NCI-H187 treated with DMSO at 0.1 percent for 48 hours (cell line): Measurements from ENCODE around the gene C8G.

Experiments used
- DNase-seq: peaks from one replicate; lab custom pipeline; 2025; lab: John Stamatoyannopoulos, UW

The C8G gene

DNA sequence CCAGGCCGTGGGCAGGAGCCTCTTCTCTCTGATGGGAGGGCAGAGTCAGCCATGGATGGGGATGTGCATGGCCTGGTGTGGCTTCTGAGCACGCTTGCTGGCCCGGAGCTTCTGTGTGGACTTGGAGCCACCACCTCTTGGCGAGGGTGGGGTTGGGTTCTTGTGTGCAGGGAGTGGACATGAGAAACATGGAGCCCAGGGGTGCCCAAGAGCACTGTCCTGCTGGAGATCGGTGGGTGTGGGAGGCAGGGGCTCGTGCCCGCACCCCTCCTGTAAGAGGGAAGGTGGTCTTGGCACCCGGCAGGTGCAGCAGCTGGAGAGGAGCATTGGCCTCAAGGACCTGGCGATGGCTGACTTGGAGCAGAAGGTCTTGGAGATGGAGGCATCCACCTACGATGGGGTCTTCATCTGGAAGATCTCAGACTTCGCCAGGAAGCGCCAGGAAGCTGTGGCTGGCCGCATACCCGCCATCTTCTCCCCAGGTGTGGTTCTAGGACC lies 24.3 kb upstream of the C8G start:
- DNase-seq = no peak

DNA sequence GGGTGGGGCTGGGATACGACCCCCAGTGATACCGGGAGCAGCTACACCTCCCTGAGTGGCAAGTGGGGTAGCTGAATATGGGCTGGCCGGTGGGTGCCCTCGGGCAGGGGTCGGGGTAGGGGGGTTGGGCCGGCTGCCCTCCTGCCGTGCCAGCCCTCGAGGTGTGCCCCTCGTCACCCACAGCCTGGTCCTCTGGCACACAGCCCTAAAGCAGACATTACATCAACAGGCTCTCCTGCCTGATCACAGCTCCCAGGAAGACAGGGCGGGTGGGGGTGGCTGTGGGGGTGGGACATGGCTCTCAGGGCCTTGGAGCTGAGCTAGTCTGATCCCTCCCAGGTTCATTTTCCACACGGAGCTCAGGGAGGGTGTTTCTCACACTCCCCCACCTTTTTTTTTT lies 23.7 kb upstream of the C8G start:
- no peak for DNase-seq

DNA sequence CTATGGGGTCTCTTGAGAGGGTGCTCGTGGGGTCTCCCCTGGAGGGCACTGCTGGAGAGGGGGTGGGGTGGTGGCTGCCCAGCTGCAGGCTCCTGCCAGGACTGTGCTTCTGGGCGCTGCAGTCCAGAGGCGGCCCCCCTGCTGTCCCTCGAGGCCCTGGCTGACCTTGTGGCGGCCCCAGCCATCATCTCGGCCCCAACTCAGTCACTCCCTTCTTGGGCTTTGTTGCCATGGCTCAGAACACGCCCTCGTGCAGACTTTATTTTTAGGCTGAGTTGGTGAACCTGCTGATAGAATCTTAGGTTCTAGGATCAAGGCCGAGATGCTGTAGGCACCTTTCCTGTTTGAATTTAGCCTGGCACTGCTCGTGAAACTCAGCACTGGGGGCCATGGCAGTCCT lies 23.3 kb upstream of the C8G start:
- no peak for DNase-seq

DNA sequence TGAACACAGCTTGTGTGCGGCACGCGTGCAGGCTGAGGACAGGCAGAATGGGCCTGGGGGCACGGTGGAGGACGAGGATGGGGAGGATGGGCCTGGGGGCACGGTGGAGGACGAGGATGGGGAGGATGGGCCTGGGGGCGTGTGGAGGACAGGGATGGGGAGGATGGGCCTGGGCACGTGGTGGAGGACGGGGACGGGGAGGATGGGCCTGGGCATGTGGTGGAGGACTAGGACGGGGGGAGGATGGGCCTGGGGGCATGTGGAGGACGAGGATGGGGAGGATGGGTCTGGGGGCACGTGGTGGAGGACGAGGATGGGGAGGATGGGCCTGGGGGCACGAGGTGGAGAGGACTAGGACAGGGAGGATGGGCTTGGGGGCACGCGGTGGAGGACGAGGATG lies 22.5 kb upstream of the C8G start:
- DNase-seq = no peak

DNA sequence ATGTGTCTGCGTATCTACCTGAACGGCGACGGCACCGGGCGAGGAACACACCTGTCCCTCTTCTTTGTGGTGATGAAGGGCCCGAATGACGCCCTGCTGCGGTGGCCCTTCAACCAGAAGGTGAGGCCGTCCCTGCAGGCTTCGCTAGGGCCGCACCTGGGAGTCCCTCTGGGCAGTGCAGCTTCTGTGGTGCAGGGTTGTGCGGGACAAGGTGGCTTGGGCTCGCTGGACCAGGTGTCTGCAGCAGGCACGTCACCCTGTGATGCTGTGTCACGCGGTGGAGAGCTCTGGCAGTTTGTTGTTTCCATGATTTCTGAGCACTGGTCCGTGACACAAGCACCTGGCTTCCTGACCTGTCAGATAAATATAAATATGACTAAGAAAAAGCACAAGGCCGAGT lies 21.2 kb upstream of the C8G start:
- no peak for DNase-seq

DNA sequence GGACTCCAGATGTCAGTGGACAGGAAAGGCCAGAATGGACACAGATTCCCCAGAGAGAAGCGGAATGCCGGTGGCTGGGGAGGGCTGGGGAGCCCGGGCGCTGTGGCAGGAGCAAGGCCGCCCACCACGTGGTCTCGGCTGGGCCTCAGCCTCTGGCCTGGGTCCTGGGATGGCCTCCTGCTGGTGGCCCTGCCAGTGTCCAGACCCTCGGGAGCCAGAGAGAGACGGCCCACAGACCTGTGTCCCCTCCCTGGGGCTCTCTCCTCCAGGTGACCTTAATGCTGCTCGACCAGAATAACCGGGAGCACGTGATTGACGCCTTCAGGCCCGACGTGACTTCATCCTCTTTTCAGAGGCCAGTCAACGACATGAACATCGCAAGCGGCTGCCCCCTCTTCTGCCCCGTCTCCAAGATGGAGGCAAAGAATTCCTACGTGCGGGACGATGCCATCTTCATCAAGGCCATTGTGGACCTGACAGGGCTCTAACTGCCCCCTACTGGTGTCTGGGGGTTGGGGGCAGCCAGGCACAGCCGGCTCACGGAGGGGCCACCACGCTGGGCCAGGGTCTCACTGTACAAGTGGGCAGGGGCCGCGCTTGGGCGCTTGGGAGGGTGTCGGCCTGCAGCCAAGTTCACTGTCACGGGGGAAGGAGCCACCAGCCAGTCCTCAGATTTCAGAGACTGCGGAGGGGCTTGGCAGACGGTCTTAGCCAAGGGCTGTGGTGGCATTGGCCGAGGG lies 19.5 kb upstream of the C8G start:
- no peak for DNase-seq

DNA sequence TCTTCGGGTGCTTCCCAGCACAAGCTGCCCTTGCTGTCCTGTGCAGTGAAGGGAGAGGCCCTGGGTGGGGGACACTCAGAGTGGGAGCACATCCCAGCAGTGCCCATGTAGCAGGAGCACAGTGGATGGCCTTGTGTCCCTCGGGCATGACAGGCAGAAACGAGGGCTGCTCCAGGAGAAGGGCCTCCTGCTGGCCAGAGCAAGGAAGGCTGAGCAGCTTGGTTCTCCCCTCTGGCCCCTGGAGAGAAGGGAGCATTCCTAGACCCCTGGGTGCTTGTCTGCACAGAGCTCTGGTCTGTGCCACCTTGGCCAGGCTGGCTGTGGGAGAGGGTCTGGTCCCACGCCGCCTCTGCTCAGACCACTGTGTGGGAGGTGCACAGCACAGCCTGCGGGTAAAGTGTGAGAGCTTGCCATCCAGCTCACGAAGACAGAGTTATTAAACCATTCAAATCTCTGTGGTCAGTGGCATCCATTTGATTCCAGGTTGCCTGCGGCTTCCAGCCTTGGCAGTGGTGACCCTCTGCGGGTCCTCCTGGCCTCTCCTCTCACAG lies 18.8 kb upstream of the C8G start:
- DNase-seq = no peak

DNA sequence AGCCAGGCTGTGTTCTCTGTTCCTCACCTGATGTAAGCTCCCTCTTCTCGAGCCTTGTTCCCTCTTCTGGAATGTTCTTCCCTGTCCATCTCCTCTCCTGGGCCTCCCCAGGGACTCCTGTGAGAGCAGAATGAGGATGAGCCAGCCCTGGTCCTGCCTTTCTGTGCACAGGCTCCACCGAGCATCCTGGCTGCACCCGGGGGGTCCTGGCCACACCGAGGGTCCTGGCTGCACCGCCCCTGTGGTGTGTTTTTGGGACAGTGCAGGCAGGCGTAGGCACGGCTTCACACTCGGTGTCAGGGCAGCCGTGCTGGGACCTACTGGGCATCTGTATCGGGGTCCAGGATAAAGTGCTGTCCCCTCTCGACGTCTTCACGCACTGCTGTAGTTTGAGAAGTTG lies 18.3 kb upstream of the C8G start:
- no peak for DNase-seq

DNA sequence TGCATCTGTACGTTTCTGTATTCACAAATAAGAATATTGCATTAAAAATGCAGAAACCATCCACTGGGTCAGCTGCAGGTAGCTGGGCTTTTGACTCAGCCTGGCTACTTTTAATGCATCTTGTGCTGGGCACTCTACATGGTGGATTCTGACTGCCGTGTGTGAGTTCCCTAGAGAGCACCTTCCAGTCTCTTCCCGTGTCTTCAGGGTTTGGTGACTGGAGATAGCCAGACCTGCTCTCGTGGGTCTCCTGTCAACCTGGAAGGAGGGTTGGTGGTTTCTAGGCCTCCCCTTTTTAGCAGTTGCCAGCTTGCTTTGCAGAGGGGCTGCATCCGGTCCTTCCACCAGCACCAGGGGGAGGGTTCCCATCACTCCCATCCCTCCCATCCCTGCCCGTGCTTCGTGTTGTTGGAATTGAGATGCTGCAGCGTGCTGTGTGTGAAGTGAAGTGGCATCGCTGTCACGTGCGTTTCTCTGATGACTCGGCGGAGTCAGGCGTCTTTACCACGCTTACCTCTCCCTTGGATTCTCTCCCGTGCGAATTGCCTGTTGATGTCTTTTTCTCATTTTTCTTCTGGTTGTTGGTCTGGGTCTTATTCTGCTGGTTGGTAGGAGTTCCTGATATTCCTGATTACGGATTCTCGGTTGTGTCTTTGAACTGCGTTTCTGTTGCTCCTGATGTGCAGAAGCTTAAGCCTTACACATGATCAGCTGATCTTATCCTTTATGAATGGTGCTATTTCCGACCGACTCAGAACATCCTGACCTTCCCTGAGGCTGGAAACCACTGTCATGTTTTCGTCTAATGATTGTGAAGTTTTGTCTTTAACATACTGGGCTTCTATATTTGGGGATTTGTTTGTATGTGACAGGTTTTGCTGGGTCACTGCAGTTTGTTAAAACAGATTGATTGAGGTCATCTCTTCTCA lies 17.4 kb upstream of the C8G start:
- DNase-seq = no peak

DNA sequence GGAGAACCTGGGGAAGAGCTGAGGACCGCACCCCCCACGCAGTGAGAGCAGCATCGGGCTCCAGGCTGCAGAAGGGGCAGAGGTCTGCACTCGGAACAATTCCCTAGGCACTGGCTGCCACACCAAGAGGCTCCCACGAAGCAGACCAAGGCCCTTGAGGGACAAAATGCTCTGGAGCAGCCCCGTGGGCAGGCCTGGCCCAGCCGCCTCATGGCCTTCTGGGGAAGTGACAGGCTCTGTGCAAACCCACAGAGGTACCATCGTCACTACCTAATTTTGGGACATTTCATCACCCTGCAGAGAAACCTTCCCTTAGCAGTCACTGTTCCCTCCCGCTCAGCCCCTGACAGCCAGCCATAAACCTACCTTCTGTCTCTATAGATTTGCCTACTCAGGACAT lies 16.5 kb upstream of the C8G start:
- DNase-seq = no peak

DNA sequence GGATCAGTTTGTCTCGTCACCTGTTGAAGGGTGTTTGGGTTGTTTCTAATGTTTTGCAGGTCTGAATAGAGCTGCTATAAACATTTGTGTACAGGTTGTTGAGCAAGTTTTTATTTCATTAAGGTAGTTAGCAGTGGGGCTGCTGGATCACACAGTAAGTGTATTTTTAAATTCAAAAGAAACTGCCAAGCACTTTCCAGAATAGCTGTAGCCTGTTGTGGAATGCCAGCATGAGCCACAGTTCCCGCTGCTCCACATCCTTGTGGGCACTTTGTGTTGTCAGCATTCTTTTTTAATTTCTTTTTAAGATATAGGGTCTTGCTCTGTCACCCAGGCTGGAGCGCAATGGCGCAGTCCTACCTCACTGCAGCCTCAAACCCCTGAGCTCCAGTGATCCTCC lies 15.0 kb upstream of the C8G start:
- DNase-seq = no peak

DNA sequence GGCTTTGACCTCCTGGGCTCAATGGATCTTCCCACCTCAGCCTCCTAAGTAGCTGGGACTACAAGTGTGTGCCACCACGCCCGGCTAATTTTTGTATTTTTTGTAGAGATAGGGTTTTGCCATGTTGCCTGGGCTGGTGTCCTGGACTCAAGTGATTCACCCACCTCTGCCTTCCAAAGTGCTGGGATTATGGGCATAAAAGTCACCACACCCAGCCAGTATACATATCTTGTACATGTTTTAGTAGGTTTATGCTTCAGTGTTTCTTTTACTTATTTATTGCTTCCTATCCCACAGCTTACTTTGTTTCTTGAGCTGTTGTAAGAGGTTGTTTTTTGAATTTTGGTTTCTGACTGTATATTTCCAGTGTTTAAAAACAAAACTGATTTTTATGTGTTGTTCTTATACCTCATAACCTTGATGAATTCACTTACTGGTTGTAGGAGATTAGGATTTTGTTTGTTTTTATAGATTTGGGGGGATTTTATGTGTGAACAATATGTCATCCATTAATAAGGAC lies 13.4 kb upstream of the C8G start:
- DNase-seq = no peak

DNA sequence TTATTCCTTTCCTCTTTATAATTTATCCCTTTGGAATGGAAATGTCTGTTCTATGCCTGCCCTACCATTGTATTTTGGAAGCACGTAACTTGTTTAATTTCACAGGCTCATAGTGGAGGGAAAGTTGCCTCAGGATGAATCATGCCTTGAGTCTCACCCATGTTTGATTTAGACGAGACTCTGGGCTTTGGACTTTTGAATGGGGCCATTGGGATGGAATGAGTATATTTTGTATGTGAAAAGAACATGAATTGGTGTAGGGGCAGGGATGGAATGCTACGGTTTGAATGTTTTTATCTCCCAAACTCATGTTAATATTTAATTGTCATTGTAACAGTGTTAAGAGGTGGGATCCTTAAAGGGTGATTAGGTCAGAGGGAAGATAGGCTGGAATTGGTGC lies 10.8 kb upstream of the C8G start:
- no peak for DNase-seq

DNA sequence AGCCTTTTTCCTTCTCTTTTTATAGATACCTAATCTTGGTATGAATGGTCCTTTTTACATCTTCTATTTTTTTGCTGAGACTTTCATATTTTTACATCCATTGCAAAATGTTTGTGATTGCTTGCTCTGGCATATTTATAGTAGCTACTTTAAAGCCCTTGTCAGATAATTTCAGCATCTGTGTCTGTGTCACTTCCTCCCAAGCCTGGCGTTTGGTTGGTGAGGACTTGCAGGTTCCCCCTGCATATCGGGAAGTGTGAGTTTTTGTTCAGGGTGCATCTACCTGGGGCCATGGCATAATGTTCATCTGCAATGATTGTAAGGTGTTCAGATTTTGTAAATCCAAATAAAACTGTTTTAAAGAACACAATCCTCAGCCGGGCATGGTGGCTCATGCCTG lies 9.4 kb upstream of the C8G start:
- DNase-seq = no peak

DNA sequence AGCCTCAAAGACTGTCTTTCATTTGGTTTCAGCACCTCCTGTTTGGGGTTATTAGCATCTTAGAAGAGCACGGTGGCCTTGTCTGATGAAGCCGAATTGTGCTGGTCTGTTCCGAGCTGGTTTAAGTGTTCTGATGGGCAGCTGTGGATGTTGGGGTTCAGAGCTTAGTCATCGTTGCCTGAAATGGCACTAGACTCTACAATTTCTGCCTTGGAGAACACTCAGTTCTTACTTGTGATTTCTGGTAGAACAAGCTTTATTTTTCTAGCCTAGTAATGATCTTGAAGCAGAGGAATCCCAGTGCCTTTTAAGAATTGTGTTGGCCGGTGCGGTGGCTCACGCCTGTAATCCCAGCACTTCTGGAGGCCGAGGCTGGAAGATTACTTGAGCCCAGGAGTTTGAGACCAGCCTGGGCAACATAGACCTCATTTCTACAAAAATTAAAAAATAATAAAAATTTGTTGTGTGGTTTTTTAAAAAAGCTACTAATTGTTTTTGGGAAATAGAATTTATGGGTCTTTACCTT lies 8.3 kb upstream of the C8G start:
- DNase-seq = no peak

DNA sequence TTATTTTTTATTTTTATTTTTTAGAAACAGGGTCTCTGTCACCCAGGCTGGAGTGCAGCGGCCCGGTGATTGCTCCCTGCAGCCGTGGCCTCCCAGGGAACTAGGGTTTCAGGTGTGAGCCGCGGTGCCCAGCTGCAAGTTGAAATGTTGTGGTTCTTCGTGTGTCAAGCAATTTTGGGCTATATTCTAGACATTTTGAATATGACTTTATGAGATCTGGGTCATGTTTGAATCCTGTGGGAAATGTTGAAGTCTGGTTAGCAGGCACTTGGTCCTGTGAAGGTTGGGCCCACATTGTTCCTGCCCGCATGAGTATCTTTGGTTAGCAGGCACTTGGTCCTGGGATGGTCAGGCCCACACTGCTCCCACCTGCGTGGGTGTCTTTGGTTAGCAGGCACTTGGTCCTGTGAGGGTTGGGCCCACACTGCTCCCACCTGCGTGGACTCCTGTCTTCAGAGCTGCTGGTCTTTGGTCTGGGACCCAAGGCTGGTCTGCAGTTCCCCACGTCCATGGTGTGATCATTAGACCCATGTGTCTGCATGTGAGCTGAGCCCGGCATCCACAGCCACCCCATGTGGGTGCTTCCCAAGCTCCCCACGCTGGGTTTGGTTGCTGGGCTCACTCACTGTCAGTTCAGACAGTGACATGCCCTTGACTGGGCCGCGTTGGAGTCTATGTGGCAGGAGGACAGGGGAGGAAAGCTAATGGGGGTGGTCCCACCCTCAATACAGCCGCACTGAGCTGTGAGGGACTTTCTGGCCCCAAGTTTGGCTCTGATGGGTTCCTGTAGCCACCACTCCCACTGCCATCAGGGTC lies 7.6 kb upstream of the C8G start:
- DNase-seq = no peak

DNA sequence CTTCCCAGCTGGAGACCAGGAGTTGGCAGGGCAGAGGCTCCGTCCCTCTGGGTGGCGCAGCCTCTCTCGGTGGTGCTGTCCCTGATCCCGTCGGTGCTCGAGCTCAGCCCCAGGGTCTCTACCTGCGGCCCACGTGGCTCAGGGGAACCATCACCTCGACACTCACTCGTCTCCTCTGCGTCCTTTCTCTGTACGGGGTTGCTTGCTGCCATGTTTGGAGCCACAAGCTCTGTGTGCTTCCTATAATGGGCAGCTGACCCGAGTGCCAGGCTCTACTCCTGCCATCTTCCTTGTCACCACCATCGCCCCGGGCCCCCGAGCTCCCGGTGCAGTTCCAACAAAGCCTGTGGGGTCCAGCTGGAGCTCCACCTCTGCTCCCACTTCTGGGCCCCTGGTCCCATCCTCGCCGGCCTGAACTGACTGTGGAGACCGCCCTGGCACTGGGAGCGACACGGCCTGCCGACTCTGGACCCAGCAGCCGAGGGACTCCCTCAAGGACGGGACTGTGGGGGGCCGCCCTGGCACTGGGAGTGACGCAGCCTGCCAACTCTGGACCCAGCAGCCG lies 5.5 kb upstream of the C8G start:
- DNase-seq = no peak

DNA sequence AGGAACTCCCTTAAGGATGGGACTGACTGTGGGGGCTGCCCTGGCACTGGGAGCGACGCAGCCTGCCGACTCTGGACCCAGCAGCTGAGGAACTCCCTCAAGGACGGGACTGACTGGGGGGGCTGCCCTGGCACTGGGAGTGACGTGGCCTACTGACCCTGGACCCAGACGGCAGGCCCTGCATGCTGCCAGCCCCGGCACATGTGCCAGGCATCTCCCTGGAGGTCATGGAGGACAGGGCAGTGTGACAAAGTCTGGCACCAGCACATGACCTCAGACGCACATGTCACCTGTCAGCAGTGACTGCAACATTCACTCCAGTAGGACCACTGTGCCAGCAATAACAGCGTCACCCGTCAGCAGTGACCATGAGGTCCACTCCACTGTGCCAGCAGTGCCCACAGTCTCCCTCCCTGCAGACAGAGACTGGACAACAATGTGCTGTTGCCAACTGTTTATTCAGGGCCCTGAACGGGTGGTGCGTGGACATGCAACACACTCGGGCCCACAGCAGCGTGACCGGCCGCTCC lies 5.0 kb upstream of the C8G start:
- DNase-seq = no peak

DNA sequence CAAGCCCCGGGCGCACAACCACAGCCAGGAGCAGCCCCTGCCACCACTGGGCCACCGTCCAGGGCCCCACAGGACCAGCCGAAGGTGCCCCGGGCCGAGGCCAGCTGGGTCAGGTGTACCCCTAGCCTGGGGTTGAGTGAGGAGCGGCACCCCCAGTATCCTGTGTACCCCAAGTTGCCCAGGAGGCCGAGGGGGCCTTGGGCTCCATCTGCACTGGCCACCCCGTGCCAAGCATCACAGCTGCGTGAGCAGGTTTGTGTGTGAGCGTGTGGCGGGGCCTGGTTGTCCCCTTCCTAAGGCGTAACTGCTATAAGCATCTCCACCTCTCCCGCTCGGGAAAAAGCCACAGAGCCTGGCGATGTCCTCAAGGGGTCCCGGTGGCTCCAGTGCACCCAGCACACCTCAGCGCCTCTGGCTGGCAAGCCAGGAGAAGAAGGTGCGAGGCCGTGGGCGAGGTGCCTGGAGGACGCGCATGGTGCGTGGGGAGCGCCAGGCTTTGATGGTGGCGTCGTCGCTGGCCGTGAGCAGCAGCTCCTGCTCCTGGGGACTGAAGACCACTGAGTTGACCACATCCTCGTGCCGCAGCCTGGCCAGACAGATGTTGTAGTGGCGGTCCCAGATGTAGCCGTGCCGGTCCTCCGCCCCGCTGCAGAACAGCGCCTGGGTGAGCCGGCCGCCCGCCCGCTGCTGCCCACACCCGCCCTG lies 4.4 kb upstream of the C8G start:
- DNase-seq = no peak
